GM19438 (cell line): Measurements from ENCODE around the gene USP15.
A peak's percentile ranks its signal among the peaks of the same experiment; 100 is the strongest.

Experiments
- ATAC-seq: cut with Tn5 transposase; IDR thresholded peaks from one replicate; pipeline ENCODE4 v1.9.1; 2021; ENCODE audit warnings: low read depth; ENCODE audit not compliant: unreplicated experiment

USP15 gene

GRCh38 chr12:62256408-62257096, 3.7 kb upstream of the USP15 start:
- ATAC-seq = no peak

DNA sequence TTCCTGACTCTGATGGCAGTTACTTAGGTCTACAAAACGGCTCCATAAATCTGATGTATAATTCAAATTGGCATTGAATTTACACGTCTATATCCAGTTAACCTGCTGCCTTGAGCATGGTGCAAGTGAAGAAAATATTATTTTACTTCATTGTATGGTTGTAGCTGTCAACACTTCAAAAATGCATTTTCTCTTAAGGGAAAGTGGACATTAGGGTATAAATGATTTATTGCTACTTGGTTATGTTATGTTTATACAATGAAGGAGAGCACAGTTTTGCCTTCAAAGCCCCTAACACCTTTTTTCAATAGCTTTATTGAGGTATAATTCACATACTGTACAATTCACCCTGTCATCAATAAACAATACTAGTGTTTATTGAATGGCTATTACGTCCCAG, 2.0 kb upstream of the USP15 start:
- ATAC-seq = no peak

DNA sequence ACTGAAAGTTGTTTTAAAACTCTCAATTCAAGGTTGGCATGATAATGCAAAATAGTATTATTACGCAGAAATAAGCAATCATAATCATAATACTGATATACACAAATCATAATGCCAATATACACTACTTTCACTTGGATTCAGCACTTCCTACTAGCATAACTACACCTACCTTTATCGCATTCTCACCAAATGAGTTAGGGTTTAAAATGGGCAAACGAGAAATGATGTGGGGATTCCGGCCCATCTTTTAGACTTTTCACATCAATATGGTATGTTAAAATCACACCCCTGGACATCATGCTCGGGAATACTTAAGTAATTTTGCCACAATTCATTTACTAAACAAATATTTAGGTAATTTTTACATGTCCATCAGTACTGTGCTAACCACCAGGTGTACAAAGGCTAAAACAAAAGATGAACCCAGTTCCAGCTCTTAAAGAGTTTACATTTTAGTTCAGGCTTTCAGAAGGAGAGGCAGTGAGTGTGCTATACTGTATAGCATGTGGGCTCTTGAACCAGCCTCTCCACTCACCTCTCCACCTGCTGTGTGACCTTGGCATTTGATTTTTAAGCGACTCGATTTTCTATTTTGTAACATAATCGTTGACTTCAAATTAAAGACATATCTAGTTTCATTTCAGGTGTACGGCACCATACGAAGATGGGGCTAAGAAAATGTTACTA, 1.1 kb upstream of the USP15 start:
- no peak for ATAC-seq

GRCh38 chr12:62259631-62259992, 592 bp upstream of the USP15 start:
- ATAC-seq = peak; percentile 9

- ATAC-seq = peak; percentile 59
These were observed 804 bp downstream of the USP15 start for GRCh38 chr12:62260733-62261683.

DNA sequence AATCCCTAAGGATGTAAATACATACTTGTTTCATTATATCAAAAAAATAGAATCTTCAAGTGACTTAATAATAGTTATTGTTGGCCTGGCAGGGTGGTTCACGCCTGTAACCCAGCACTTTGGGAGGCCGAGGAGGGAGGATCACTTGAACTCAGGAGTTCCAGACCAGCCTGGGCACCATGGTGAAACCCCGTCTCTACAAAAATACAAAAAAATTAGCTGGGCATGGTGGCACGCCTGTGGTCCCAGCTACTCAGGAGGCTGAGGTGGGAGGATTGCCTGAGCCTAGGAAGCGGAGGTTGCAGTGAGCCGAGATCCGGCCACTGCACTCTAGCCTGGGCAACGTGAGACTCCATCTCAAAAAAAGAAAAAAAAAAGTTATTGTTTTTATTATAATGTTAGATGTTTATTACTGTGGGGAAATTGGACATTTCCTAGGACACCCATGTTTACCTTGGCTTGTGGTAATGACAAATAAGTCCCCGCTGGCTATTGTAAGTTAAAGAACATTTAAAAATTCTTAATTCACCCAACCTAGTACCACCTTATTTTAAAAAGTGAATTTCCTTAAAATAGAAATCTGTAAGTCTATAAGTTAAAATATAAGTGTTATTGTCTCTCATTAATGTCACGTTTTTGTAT, 1.8 kb downstream of the USP15 start:
- ATAC-seq = no peak

DNA sequence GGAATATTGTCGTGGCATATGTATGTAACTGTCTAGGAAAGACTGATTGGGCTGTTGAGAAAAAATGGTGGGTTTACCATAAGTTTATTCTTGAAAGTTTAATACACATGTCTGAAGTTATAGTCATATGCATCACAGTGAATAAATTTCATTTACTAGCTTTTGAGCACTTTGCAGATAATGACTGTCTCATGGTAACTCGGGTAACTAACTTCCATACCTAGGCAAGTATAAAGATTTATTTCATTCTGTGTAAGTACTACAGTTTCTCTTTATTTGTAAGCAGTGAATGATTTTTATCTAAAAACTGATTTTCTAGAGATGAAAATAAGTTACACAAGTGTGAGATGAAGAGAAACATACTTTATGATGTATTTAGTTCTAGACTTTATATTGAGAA, 3.0 kb downstream of the USP15 start:
- no peak for ATAC-seq

DNA sequence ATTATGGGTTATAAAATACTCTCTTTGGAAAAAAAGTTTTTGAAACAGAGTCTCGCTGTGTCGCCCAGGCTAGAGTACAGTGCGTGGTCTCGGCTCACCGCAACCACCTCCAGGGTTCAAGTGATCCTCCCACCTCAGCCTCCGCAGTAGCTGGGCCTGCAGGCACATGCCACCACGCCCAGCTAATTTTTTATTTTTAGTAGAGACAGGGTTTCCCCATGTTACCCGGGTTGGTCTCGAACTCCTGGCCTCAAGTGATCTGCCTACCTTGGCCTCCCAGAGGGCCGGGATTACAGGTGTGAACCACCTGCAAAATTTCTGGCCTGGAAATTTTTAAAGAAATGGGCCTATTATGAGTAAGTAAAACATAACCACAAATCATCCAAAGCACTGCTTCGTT, 3.8 kb downstream of the USP15 start:
- ATAC-seq = no peak

GRCh38 chr12:62264706-62265105, 4.5 kb downstream of the USP15 start:
- ATAC-seq = no peak

DNA sequence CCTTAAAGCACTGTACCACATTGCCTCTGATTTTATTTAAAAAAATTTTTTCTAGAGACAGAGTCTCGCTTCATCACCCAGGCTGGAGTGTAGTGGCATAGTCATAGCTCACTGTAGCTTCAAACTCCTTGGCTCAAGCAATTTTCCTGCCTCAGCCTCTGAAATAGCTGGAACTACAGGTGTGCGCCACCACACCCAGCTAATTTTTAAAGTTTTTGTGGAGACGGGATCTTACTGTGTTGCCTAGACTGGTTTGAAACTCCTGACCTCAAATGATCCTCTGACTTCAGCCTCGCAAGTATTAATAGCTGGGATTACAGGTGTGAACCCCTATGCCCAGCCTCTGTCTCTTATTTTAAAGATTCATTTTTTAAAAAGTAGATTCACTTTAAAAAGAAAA, 5.3 kb downstream of the USP15 start:
- no peak for ATAC-seq

- ATAC-seq = no peak
These were observed 6.8 kb downstream of the USP15 start for GRCh38 chr12:62267026-62267425.

- ATAC-seq = no peak
These were observed 7.3 kb downstream of the USP15 start for GRCh38 chr12:62267480-62267879.

GRCh38 chr12:62268956-62269355, 8.8 kb downstream of the USP15 start:
- no peak for ATAC-seq

DNA sequence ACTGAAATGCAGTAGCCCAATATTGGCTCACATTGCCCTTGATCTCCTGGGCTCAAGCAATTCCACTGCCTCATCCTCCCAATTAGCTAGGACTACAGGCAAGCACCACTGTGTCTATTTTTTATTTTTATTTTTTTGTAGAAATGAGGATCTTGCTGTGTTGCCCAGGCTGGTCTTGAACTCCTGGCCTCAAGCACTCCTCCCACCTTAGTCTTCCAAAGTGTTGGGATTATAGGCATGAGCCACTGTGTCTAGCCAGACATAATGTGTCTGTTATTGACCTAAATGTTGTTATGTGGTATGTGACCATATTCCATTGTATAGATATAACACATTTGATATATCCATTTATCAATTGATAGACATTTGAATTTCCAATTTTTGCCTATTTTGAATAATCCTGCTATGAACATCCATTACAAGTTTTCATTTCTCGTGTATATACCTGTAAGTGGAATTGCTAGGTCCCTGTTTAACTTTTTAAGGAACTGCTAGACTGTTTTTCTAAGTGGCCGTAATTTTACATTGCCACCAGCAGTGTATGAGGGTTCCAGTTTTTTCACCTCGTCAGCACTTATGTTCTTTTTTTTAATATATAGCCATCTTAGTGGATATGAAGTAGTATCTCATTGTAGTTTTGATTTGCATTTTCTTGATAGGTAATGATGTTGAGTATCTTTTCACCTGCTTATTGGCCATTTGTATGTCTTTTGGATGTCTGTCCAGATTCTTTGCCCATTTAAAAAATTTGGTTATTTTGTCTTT, 9.4 kb downstream of the USP15 start:
- ATAC-seq = no peak

GRCh38 chr12:62270384-62270783, 10.2 kb downstream of the USP15 start:
- no peak for ATAC-seq

- no peak for ATAC-seq
These were observed 10.7 kb downstream of the USP15 start for GRCh38 chr12:62270872-62271271.

DNA sequence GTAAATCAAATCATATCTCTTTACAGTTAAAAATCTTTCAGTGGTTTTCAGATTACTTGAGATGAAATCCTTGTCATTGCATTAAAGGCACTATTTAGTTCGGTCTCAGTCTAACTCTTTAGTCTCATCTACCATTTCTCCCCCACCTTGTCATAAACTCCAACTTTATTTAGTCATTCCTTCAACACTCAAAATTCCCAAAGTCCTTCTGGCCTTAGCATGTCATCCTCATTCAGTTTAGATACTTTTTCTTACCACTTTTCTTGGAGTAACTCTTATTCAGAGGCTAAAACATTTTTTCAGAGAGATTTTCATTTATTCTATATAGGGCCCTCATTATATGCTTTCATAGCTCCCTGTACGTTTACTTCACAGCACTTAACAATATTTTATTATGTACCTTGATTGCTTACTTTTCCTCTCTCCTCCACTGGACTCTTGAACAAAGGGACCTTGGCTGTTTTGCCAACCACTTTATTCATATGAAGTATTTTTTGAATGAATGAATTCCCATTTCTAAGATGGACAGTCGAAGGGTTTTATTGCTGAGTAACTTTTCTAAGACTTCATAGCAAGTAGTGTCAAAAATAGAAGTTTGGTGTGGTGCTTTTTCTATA, 12.8 kb downstream of the USP15 start:
- no peak for ATAC-seq

GRCh38 chr12:62273724-62274380, 13.6 kb downstream of the USP15 start:
- ATAC-seq = no peak

GRCh38 chr12:62278022-62278421, 17.8 kb downstream of the USP15 start:
- ATAC-seq = no peak
